ENCODE data around the gene SCAMP1.
"Not testable (repeated sequence)": the region's sequence is repeated elsewhere in the genome, so short reads cannot be mapped to it uniquely, and the experiment has no call there.

SCAMP1 gene, protein sequence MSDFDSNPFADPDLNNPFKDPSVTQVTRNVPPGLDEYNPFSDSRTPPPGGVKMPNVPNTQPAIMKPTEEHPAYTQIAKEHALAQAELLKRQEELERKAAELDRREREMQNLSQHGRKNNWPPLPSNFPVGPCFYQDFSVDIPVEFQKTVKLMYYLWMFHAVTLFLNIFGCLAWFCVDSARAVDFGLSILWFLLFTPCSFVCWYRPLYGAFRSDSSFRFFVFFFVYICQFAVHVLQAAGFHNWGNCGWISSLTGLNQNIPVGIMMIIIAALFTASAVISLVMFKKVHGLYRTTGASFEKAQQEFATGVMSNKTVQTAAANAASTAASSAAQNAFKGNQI

DNA sequence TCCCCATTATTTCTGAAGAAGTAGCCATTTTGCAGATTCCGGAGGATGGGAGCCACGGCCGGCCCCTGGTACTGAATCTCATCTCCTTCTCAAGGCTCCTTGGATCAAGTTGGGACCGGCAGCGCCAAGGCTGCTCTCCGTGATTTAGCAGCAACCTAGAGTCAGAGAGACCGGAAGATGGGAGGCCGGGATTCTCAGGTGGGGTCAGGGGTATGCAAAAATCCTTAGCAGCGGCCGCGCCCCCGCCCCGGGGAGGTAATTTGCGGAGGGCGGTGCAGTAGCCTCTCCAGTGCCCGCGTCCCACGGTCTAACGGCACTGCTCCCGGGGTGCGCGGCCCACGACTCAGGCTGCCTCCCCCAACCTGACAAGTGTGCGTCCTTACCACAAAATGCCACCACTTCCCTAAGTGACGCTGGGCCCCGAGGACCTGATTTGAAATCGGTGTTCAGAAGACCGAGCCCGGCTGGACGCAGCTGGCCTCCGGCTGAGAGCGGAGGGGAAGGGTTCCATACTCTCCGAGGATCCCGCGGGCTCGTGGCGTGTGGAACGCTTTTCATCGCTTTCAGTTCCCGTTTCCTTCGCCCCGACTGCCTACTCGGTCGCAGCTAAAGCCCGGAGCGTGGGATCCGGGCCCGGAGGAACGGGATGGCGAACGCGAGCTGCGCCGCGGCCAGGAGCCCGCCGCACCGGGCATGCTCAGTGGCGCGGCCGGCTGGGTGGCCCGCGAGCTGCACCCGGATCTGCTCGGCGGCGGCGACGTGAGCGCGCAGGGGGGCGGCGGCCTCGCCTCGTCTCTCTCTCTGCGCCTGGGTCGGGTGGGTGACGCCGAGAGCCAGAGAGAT, at the start of gene SCAMP1:
TSS of gene SCAMP1 (plus strand) at position 787 of the 843 bp plus-strand sequence. CDS start at position 842, 55 bp downstream.
- peak; percentile 94 for DNase-seq (ENCODE audit: low read depth)

DNA sequence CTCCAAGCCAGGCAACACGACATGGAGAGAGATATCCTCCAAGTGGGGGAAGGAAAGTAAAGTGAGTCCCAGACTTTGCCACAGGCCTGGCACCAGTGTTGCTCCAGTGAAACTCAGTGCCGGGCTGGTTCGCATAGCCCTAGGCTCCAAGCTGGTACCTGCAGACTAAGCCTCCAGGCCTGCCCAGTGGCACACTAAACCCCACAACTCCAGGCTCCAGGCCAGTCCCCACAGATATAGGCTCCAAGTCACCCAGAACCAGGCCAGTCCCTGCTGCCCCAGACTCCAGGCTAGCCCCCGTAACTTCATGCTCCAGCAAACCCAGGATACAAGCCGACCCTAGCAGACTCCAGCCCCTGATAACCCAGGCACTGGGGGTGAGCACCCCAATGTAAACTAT, 42.9 kb upstream of the SCAMP1 start:
- no peak for DNase-seq (ENCODE audit: low read depth)

DNA sequence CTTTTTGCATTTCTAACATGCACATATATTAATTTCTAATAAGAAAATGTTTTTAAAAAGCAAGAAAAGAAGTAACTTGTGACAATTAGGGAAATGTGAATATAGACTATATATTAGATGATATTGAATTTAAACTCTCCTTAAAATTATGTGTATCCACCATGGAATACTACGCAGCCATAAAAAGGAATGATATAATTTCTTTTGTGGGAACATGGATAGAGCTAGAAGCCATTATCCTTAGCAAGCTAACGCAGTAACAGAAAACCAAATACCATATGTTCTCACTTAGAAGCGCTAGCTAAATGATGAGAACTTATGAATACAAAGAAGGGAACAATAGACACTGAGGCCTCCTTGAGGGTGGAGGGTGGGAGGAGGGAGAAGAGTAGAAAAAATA, 42.1 kb upstream of the SCAMP1 start:
- DNase-seq (ENCODE audit: low read depth), result no peak

DNA sequence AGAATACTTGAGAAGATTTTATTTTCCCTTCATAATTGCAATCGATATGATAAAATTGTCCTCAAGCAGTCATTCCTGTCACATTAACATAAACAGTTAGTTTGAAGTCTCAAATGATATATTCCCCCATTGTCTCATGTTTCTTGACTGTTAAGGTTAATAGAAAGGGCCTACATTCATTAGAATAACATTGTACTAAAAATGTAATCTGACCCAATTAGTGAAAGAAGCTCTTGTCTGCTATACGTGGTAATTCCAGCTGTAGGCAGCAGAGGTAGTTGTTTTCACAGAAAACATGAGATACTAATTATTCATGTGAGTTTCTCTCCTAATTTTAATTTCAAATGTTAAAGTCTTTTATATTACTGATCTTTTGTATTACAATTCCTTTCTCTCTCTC, 40.0 kb upstream of the SCAMP1 start:
- DNase-seq (ENCODE audit: low read depth), result no peak

DNA sequence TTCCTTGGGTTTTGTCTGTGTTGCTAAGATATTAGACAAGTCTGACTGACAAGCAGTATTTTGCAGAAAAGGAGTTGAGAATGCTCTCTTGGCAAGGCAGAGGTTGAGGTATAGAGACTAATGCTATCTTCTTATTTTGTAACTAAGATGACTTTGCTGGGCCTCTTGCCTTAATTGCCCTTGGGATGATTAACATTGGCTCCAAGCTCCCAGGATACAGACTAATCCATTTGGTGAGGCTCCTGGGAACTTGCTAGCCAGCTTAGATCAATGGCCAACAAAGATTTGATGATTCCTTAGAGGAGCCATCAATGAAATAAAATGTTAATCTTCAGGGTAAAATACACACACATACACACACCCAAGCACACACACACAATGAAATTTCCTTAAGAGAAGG, 37.2 kb upstream of the SCAMP1 start:
- no peak for DNase-seq (ENCODE audit: low read depth)

DNA sequence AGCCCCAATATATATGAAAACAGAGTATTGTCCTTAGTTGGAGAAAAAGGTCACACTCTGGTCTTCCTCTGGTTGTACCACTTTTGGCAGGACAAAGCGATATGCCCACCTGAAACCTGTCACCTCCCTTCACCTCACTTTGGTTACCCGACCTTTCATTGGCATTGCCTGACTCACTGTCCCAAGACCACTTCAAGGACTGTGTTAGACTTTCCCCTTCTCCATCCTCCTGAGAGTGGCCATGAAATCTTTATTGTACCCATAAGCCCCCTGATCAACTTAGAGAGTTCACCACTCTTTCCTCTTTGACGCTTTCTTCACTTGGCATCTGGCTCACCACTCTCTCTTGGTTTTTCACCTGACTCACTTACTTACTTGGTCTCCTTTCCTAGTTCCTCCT, 33.5 kb upstream of the SCAMP1 start:
- DNase-seq (ENCODE audit: low read depth), result no peak

DNA sequence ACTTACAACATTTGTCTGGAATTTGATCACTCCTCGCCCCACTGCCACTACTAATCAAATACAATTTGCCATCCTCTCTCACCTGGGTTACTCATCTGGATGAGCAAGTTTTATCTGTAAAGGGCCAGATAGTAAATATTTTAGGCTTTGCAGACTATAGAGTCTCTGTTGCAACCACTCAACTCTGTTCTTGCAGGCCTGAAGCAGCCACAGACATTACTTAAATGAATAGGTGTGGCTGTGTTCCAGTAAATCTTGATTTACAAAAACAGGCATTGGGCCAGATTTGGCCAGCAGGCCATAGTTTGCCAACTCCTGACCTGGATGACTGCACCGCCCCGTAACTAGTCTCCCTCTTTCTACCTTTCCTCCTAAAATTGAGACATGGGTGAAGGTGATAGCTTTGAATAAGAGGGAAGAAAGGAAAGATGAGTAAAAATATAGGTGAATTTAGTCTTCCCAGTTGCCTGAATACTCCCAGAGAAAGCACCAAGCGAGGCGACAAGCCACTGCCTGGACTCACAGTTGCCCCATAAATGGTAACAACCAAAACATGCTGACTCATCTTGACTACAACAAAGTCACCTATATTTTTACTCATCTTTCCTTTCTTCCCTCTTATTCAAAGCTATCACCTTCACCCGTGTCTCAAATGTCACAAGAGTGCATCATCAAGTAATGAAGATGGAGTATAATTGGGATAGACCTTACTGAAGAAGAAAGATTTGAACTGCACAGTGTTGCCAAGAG, 32.5 kb upstream of the SCAMP1 start:
- DNase-seq (ENCODE audit: low read depth), result no peak

DNA sequence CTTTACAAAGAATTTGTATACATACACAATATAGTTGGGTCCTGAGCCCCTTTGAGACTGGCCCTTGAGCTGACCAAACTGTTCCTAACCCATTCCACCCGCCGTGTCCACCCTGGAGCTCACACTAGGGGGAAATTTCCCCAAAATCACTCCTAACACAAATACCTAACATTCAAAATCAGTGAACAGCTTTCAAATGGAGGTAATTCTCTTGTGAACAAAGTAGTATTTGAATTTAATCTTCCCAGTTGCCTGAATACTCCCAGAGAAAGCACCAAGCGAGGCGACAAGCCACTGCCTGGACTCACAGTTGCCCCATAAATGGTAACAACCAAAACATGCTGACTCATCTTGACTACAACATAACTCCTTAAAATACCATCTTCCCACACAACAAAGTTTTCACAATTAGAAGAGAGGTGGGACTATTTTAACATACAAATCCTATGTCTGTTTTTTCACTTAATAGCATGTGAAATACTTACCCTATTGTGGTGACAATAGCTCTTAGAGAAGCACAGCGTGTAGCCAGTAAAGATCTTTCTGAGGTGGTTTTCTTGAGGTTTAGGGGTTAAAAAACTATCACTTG, 31.7 kb upstream of the SCAMP1 start:
- no peak for DNase-seq (ENCODE audit: low read depth)

DNA sequence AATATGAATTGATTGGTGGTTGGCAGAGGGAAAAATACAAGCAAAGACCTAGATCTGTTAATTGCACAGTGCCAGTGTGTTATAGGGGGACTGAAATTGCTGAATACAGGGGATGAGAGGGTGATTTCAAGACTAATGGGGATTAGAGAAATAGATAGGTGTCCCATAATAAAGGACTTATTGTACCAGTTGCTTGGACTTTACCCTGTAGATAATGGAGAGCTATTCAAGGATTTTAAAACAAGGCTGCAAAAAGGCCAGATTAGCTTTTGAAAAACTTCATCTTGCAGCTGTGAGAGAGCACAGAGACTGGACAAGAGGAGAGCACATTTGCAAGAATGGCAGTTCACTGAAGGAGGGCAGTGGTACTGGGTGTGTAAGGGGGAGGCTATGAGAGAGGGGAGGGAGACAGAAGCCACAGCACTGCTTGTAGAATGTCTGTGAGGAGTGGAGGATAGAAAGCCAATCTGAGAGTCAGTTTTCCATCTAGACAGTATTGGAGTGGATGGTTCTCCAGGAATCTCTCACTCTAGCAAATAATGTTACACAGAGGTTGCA, 28.8 kb upstream of the SCAMP1 start:
- DNase-seq (ENCODE audit: low read depth), result no peak

DNA sequence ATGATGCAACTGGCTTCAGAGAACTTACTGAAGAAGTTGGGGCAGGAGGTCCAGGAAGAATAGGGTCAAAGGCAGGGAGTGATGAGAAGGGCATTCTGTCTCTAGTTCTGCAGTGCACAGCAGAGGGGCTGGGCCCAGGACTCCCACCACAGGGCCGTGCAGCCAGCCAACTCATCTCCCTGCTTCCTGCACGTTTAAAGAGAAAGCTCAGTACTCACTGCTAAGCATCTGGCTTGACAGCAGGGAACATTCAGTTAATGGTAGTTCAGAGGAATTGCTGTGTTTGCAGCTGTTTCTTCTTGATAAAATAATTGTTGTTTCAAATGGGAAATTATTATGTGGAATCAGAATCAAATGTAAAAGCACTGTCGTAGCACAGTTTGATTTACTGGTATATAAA, 25.6 kb upstream of the SCAMP1 start:
- DNase-seq (ENCODE audit: low read depth), result no peak

DNA sequence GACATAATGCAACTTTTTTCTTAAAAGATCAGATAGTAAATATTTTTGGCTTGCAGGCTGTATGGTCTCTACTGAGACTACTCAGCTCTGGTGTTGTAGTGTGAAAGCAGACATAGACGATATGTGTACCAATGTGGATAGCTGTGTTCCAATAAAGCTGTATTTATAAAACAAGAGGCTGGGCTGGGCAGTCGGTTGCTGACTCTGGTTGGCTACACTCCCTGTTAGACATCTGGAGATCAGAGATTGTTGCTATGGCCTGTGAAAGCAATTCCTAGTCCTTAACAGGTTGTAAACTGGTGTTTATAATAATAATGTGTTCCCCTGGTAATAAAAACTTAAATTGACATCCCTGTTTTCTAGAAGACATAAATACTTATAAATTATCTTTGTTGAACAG, 24.4 kb upstream of the SCAMP1 start:
- DNase-seq (ENCODE audit: low read depth), result no peak

DNA sequence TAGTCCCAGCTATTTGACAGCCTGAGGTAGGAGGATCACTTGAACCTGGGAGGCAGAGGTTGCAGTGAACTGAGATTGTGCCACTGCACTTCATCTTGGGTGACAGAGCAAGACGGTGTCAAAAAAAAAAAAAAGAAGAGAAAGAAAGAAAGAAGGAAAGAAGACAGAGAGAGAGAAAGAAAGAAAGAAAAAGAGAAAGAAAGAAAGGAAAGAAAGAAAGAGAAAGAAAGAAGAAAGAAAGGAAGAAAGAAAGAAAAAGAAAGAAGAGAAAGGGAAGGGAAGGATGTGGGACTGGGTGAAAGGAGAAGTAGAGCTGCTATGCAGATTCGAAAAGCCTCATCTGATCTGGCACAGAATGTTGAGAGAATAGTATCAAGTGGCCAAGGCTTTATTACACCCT, 23.7 kb upstream of the SCAMP1 start:
- DNase-seq (ENCODE audit: low read depth), result no peak

DNA sequence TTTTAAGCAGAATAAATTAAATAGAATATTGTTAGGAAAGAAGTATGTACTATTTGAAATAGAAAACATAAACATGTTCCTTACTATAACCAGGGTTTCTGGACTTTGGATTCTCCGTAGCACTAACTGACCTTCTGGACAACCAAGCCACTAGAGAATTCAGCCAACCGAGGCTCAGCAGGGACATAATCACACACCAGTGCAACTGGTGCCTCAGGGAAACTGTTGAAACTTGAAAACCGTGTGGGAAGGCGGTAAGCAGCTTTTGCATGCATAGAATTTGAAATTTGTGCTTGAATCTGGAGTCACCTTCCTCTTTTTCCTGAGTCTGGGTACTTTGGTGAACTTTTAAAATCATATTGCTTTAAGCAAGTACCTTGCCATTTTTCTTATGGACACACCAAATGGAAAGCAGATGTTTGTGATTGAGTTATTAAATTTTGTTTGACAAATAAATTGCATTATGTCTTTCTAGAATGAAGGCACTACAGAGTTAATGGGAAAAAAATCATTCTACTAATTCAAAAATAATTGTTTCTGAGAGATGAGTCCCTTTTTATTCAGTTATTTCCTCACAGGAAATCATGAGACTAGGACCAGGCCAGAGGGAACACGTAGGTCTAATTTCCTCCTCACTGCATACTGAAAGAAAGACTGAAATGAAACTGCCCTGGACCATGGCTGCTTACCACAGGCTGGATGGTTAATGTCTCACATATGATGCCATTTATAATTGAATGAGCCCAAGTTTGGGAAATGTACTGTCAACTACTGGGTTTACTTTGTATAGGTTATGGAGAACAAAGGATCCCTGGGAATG, 20.6 kb upstream of the SCAMP1 start:
- DNase-seq (ENCODE audit: low read depth), result no peak

DNA sequence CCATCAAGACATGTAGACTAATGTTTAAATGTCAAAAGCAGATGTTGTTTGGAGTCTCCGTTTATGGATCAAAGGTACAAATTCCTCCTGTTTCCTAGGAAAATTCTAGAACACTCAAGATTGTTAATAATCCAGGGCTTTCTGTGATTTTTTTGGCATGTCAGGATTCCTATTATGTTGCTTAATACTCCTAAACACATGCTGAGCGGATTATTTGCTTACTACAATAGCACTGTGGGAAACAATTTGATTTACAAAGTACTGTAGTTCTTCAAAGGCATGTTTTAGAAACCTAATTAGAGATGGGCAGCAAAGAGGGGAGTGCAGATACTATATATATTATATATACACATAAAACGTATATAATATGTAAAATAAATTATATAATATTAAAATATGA, 19.0 kb upstream of the SCAMP1 start:
- no peak for DNase-seq (ENCODE audit: low read depth)

DNA sequence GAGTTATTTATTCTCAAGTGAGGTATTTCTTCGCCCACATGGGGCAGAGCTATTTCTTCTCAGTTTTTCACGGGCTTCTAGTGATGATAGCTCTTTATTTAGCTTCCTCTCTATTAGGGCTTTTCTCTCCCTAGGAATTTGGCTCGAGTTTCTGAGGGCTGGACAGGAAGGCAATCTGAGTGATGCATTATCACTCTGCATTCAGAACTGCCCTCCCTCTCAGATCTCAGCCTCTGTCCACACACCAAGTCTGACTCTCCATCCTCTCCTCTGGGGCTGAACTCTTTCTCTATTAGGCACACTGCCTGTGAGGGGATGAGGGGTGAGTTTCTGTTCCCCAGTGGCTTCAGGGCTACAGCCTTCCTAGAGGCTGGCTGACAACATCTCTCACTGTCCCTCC, 14.9 kb upstream of the SCAMP1 start:
- no peak for DNase-seq (ENCODE audit: low read depth)

DNA sequence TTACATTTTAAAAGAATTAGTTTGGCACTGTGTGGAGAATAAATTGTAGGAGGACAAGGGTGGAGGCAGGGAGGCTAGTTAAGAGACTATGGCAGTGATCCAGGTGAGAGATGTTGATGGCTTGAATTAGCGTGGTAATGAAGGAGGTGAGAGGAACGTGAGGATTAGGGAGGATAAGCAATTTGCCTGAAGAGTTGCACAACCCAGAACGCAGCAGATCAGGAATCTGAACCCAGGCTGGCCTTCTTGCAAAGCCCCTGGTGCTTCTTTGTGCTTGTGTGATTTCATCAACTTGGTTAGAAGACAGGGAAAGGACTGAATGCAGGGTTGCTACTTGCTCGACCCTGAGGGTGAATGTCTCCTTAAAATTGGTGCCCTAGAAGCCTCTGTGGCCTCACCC, 6.9 kb upstream of the SCAMP1 start:
- no peak for DNase-seq (ENCODE audit: low read depth)

DNA sequence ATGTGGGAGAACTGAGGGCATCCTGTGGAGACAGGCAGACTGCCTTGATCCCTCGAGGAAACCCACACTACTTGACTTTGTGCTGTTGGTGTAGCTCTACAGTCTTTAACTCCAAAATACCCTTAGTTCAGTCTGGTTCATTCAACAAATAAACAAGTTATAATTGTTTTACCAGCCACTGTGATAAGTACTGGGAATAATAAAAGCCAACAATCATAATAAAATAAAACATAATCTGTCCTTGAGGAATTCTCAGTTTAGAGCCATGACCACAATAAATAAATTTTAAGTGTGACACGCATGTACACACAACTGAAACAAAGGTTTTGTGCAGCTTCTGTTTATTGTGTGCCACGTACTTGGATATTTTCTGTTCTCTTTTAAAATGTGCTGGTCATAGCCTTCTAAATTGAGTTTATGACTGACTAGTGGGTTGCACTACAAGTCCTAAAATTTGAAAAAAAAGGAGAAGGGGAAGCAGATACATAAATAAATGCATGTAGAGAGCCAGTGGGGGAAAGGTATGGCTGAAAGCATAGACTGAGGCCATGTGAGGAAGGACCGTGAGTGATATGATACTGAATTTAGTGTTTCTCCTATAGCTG, 6.2 kb upstream of the SCAMP1 start:
- DNase-seq (ENCODE audit: low read depth), result no peak

DNA sequence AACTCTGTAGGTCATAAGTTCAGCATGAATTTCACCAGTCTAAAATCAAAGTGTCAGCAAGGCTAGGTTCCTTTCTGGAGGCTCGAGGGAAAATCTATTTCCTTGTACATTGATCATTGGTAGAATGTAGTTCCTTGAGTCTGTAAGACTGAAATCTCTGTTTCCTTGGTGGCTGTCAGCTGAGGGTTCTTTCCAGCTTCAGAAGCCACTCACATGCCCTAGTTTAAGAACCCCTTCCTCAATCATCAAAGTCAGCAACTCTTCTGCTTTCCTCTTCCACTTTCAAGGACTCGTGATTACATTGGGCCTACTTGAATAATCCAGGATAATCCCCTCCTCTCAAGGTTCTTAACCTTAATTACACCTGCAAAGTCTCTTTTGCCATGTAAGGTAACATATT, 4.9 kb upstream of the SCAMP1 start:
- DNase-seq (ENCODE audit: low read depth), result no peak

DNA sequence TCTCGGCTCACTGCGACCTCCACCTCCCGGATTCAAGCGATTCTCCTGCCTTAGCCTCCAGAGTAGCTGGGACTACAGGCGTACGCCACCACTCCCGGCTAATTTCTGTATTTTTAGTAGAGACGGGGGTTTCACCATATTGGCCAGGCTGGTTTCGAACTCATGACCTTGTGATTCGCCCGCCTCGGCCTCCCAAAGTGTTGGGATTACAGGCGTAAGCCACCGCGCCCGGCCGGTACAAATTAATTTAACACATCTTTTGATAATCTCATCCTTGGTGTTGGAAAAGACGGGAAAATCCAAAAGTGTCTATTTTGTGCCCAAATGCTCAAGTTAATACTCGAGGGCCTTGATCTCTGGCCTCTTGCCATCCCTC, 974 bp upstream of the SCAMP1 start:
- not testable (repeated sequence) for DNase-seq (ENCODE audit: low read depth)

DNA sequence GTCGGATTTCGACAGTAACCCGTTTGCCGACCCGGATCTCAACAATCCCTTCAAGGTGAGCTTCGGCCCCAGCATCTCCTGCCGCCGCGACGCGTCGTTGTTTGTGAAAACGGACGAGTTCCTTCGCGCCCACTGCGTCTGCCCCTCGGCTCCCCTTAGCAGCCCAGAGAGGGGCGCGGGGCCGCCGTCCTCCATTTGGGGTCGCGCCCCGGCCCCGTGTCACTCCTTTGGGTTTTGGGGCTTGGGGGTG, 182 bp downstream of the SCAMP1 start:
- DNase-seq (ENCODE audit: low read depth), result no peak
